ENCODE measurements around the gene GFRA1. TPM values are rescaled to one million over a fixed set of nuclear protein-coding genes. Genes with fewer than 3 reads are reported as not detected.

The GFRA1 gene
- total and polyA plus RNA-seq, 7 experiments from 2014 or later, result not detected

- no peaks in the 10 kb centered on the region for H3K36me3 ChIP-seq (ENCODE audit: control insufficient read depth in 2 of 3, insufficient read depth in 3 of 3, low read length in 3 of 3)
- no peaks in the 10 kb centered on the region for H3K4me1 ChIP-seq (ENCODE audit: control insufficient read depth in 2 of 2, insufficient read depth in 2 of 2, low read length in 2 of 2)
- no peak overlapping the region for H3K4me3 ChIP-seq (ENCODE audit: low read length)
- Mint-ChIP-seq H3K36me3 (no peaks in the 10 kb centered on the region), H3K4me3 (no peak overlapping the region), H3K4me1 (no peaks in the 10 kb centered on the region), H3K27me3 (peaks cover 0 to 21% (median 4%) of the 10 kb centered on the region in 5 donors), H3K9me3 (peaks cover 0 to 4% (median 0%) of the 10 kb centered on the region in 11 donors), H3K27ac (no peak overlapping the region)
- no peak overlapping the region for H3K27ac ChIP-seq (ENCODE audit: low read depth, low read length)
- DNase-seq (no peak), ATAC-seq (no peak)
- intact Hi-C loops (cut with micrococcal nuclease), result no loop called here
- H3K9me3 ChIP-seq (ENCODE audit: control insufficient read depth in 2 of 3, low read length in 3 of 3), result no peaks in the 10 kb centered on the region
- POLR2A ChIA-PET, result no interaction called here
- H3K27me3 ChIP-seq (ENCODE audit: control insufficient read depth in 2 of 2, insufficient read depth in 2 of 2, low read length in 2 of 2), result no peaks in the 10 kb centered on the region
- CTCF ChIA-PET, result no interaction called here
These were observed 134.1 kb downstream of the GFRA1 start for GRCh38 chr10:116138897-116139296.

GRCh38 chr10:116136261-116136660 lies 136.7 kb downstream of the GFRA1 start:
- Mint-ChIP-seq H3K27ac (no peak overlapping the region), H3K27me3 (peaks cover 0 to 21% (median 4%) of the 10 kb centered on the region in 5 donors), H3K9me3 (peaks cover 0 to 7% (median 0%) of the 10 kb centered on the region in 11 donors), H3K36me3 (no peaks in the 10 kb centered on the region), H3K4me3 (no peak overlapping the region), H3K4me1 (no peaks in the 10 kb centered on the region)
- no peak for ATAC-seq
- Histone ChIP-seq H3K36me3 (ENCODE audit: control insufficient read depth in 2 of 3, insufficient read depth in 3 of 3, low read length in 3 of 3) (no peaks in the 10 kb centered on the region), H3K27me3 (ENCODE audit: control insufficient read depth in 2 of 2, insufficient read depth in 2 of 2, low read length in 2 of 2) (no peaks in the 10 kb centered on the region), H3K4me1 (ENCODE audit: control insufficient read depth in 2 of 2, insufficient read depth in 2 of 2, low read length in 2 of 2) (no peaks in the 10 kb centered on the region), H3K27ac (ENCODE audit: low read depth, low read length) (no peak overlapping the region), H3K4me3 (ENCODE audit: low read length) (no peak overlapping the region), H3K9me3 (ENCODE audit: control insufficient read depth in 2 of 3, low read length in 3 of 3) (no peaks in the 10 kb centered on the region)
- intact Hi-C loops (cut with micrococcal nuclease), result no loop called here
- ChIA-PET POLR2A (no interaction called here), CTCF (no interaction called here)
- DNase-seq, result no peak

DNA sequence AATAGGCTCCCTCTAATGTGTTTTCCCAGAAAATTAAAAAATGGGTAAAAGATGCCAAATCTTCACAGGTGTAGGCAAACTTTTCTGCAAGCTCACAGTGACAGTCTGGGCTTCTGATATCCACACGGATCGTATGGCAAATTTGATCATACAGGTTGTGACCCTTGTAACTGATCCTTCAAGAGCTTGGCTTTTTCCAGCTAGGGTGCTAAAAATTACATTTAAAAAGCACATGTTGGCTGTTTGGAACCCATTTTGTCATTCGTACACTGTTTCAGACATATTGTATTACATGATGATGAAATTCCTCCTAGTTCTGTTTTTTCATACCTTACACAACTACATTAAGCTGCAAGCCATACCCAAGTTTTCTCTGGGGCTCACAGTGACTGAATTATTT lies 138.7 kb downstream of the GFRA1 start:
- H3K27me3 ChIP-seq (ENCODE audit: control insufficient read depth in 2 of 2, insufficient read depth in 2 of 2, low read length in 2 of 2), result no peaks in the 10 kb centered on the region
- no peak overlapping the region for H3K4me3 Mint-ChIP-seq

GRCh38 chr10:116133634-116134033 lies 139.4 kb downstream of the GFRA1 start:
- H3K4me1 Mint-ChIP-seq, result no peaks in the 10 kb centered on the region
- H3K27ac ChIP-seq (ENCODE audit: low read depth, low read length), result no peak overlapping the region
- CTCF ChIA-PET, result no interaction called here

More for the DNA sequence above, 138.7 kb downstream of the GFRA1 start:
- ChIA-PET POLR2A (no interaction called here), CTCF (no interaction called here)
- no peak for DNase-seq
- Histone ChIP-seq H3K9me3 (ENCODE audit: control insufficient read depth in 2 of 3, low read length in 3 of 3) (no peaks in the 10 kb centered on the region), H3K4me3 (ENCODE audit: low read length) (no peak overlapping the region), H3K27ac (ENCODE audit: low read depth, low read length) (no peak overlapping the region), H3K36me3 (ENCODE audit: control insufficient read depth in 2 of 3, insufficient read depth in 3 of 3, low read length in 3 of 3) (no peaks in the 10 kb centered on the region), H3K4me1 (ENCODE audit: control insufficient read depth in 2 of 2, insufficient read depth in 2 of 2, low read length in 2 of 2) (no peaks in the 10 kb centered on the region)
- H3K36me3 Mint-ChIP-seq, result no peaks in the 10 kb centered on the region
- ATAC-seq, result no peak
- H3K4me1 Mint-ChIP-seq, result no peaks in the 10 kb centered on the region
- peaks cover 0 to 6% (median 0%) of the 10 kb centered on the region in 11 donors for H3K9me3 Mint-ChIP-seq
- no peak overlapping the region for H3K27ac Mint-ChIP-seq
- peaks cover 0 to 10% (median 0%) of the 10 kb centered on the region in 5 donors for H3K27me3 Mint-ChIP-seq
- intact Hi-C loops (cut with micrococcal nuclease), result no loop called here

GRCh38 chr10:116132780-116133399 lies 140.1 kb downstream of the GFRA1 start:
- H3K27ac Mint-ChIP-seq, result no peak overlapping the region
- POLR2A ChIA-PET, result no interaction called here

More at GRCh38 chr10:116133634-116134033, 139.4 kb downstream of the GFRA1 start:
- peaks cover 0 to 8% (median 0%) of the 10 kb centered on the region in 5 donors for H3K27me3 Mint-ChIP-seq
- no peak overlapping the region for H3K27ac Mint-ChIP-seq
- ATAC-seq (no peak), DNase-seq (no peak)
- Histone ChIP-seq H3K4me3 (ENCODE audit: low read length) (no peak overlapping the region), H3K27me3 (ENCODE audit: control insufficient read depth in 2 of 2, insufficient read depth in 2 of 2, low read length in 2 of 2) (no peaks in the 10 kb centered on the region), H3K4me1 (ENCODE audit: control insufficient read depth in 2 of 2, insufficient read depth in 2 of 2, low read length in 2 of 2) (no peaks in the 10 kb centered on the region), H3K9me3 (ENCODE audit: control insufficient read depth in 2 of 3, low read length in 3 of 3) (no peaks in the 10 kb centered on the region), H3K36me3 (ENCODE audit: control insufficient read depth in 2 of 3, insufficient read depth in 3 of 3, low read length in 3 of 3) (no peaks in the 10 kb centered on the region)
- H3K9me3 Mint-ChIP-seq, result peaks cover 0 to 6% (median 0%) of the 10 kb centered on the region in 11 donors
- intact Hi-C loops (cut with micrococcal nuclease), result no loop called here
- POLR2A ChIA-PET, result no interaction called here
- H3K36me3 Mint-ChIP-seq, result no peaks in the 10 kb centered on the region
- no peak overlapping the region for H3K4me3 Mint-ChIP-seq

GRCh38 chr10:116130006-116130405 lies 143.0 kb downstream of the GFRA1 start:
- CTCF ChIA-PET, result no interaction called here
- POLR2A ChIA-PET, result no interaction called here
- Mint-ChIP-seq H3K4me3 (no peak overlapping the region), H3K27ac (no peak overlapping the region), H3K4me1 (no peaks in the 10 kb centered on the region), H3K9me3 (peaks cover 0 to 14% (median 0%) of the 10 kb centered on the region in 11 donors), H3K27me3 (peaks cover 0 to 4% (median 0%) of the 10 kb centered on the region in 5 donors), H3K36me3 (no peaks in the 10 kb centered on the region)
- no peaks in the 10 kb centered on the region for H3K9me3 ChIP-seq (ENCODE audit: control insufficient read depth in 2 of 3, low read length in 3 of 3)
- H3K4me1 ChIP-seq (ENCODE audit: control insufficient read depth in 2 of 2, insufficient read depth in 2 of 2, low read length in 2 of 2), result no peaks in the 10 kb centered on the region
- no peak for DNase-seq
- H3K4me3 ChIP-seq (ENCODE audit: low read length), result no peak overlapping the region
- H3K27ac ChIP-seq (ENCODE audit: low read depth, low read length), result no peak overlapping the region
- H3K36me3 ChIP-seq (ENCODE audit: control insufficient read depth in 2 of 3, insufficient read depth in 3 of 3, low read length in 3 of 3), result no peaks in the 10 kb centered on the region
- ATAC-seq, result no peak
- H3K27me3 ChIP-seq (ENCODE audit: control insufficient read depth in 2 of 2, insufficient read depth in 2 of 2, low read length in 2 of 2), result no peaks in the 10 kb centered on the region
- intact Hi-C loops (cut with micrococcal nuclease), result no loop called here

More at GRCh38 chr10:116132780-116133399, 140.1 kb downstream of the GFRA1 start:
- DNase-seq (no peak), ATAC-seq (no peak)
- Mint-ChIP-seq H3K4me3 (no peak overlapping the region), H3K9me3 (peaks cover 0 to 6% (median 0%) of the 10 kb centered on the region in 11 donors), H3K4me1 (no peaks in the 10 kb centered on the region), H3K27me3 (peaks cover 0 to 8% (median 0%) of the 10 kb centered on the region in 5 donors), H3K36me3 (no peaks in the 10 kb centered on the region)
- Histone ChIP-seq H3K27ac (ENCODE audit: low read depth, low read length) (no peak overlapping the region), H3K9me3 (ENCODE audit: control insufficient read depth in 2 of 3, low read length in 3 of 3) (no peaks in the 10 kb centered on the region), H3K36me3 (ENCODE audit: control insufficient read depth in 2 of 3, insufficient read depth in 3 of 3, low read length in 3 of 3) (no peaks in the 10 kb centered on the region), H3K27me3 (ENCODE audit: control insufficient read depth in 2 of 2, insufficient read depth in 2 of 2, low read length in 2 of 2) (no peaks in the 10 kb centered on the region), H3K4me1 (ENCODE audit: control insufficient read depth in 2 of 2, insufficient read depth in 2 of 2, low read length in 2 of 2) (no peaks in the 10 kb centered on the region), H3K4me3 (ENCODE audit: low read length) (no peak overlapping the region)
- intact Hi-C loops (cut with micrococcal nuclease), result no loop called here
- CTCF ChIA-PET, result no interaction called here

- Mint-ChIP-seq H3K27me3 (peaks cover 0 to 9% (median 0%) of the 10 kb centered on the region in 5 donors), H3K36me3 (no peaks in the 10 kb centered on the region), H3K9me3 (peaks cover 0 to 14% (median 0%) of the 10 kb centered on the region in 11 donors), H3K4me1 (no peaks in the 10 kb centered on the region), H3K27ac (no peak overlapping the region), H3K4me3 (no peak overlapping the region)
- ATAC-seq, result no peak
- Histone ChIP-seq H3K36me3 (ENCODE audit: control insufficient read depth in 2 of 3, insufficient read depth in 3 of 3, low read length in 3 of 3) (no peaks in the 10 kb centered on the region), H3K27ac (ENCODE audit: low read depth, low read length) (no peak overlapping the region), H3K27me3 (ENCODE audit: control insufficient read depth in 2 of 2, insufficient read depth in 2 of 2, low read length in 2 of 2) (no peaks in the 10 kb centered on the region), H3K9me3 (ENCODE audit: control insufficient read depth in 2 of 3, low read length in 3 of 3) (no peaks in the 10 kb centered on the region), H3K4me1 (ENCODE audit: control insufficient read depth in 2 of 2, insufficient read depth in 2 of 2, low read length in 2 of 2) (no peaks in the 10 kb centered on the region), H3K4me3 (ENCODE audit: low read length) (no peak overlapping the region)
- CTCF ChIA-PET, result no interaction called here
- DNase-seq, result no peak
- POLR2A ChIA-PET, result no interaction called here
- intact Hi-C loops (cut with micrococcal nuclease), result no loop called here
These were observed 145.9 kb downstream of the GFRA1 start for GRCh38 chr10:116126954-116127695.
